Heart left ventricle (tissue), 16 donors: Measurements from ENCODE around the gene FTO. TPM values are rescaled to one million over a fixed set of nuclear protein-coding genes. Genes with fewer than 3 reads are reported as not detected.

Experiments used
- ATAC-seq, 4 donors: fragments of 200-7000 bp; cut with Tn5 transposase; one replicate each; pipeline ENCODE4 v1.9.1; 2020 to 2022; ENCODE audit warnings: moderate library complexity in 4 of 4, mild to moderate bottlenecking in 3 of 4, moderate number of reproducible peaks in 1 of 4
- DNase-seq, 5 donors: peaks; one replicate each; pipeline ENCODE4 v3.0.0-alpha.2; 2020
- H3K27ac ChIP-seq, 12 donors: fragments of 200-600 bp; sonication (generic) in 4 of 12; one replicate each; pipeline versions ENCODE4 v1.5.0 to v1.8.0; 2016 to 2022; ENCODE audit warnings: mild to moderate bottlenecking in 2 of 12
- H3K27me3 ChIP-seq, 9 donors: fragments of 200-600 bp; sonication (generic) in 2 of 9; one replicate each; pipeline versions ENCODE4 v1.5.1 to v1.8.0; 2016 to 2022; ENCODE audit warnings: mild to moderate bottlenecking in 3 of 9
- H3K36me3 ChIP-seq, 9 donors: fragments of 200-600 bp; sonication (generic) in 2 of 9; one replicate each; pipeline versions ENCODE4 v1.5.0 to v1.8.0; 2018 to 2022; ENCODE audit warnings: mild to moderate bottlenecking in 2 of 9
- H3K4me1 ChIP-seq, 12 donors: fragments of 200-600 bp; sonication (generic) in 4 of 12; one replicate each; pipeline versions ENCODE4 v1.5.0 to v1.8.0; 2016 to 2022; ENCODE audit warnings: mild to moderate bottlenecking in 3 of 12
- H3K4me3 ChIP-seq, 12 donors: fragments of 200-600 bp; sonication (generic) in 4 of 12; one replicate each; pipeline versions ENCODE4 v1.5.0 to v1.8.0; 2017 to 2022; ENCODE audit warnings: mild to moderate bottlenecking in 9 of 12, moderate library complexity in 4 of 12
- H3K9me3 ChIP-seq, 12 donors: fragments of 200-600 bp; sonication (generic) in 4 of 12; one replicate each; pipeline versions ENCODE4 v1.5.0 to v1.8.0; 2016 to 2022; ENCODE audit warnings: mild to moderate bottlenecking in 1 of 12
- CTCF ChIP-seq, 12 donors: fragments of 200-600 bp; sonication (generic) in 4 of 12; IDR thresholded peaks; one replicate each; pipeline versions ENCODE4 v1.5.0 to v1.8.0; 2018 to 2022; ENCODE audit warnings: antibody characterized with exemption in 12 of 12, mild to moderate bottlenecking in 5 of 12
- POLR2A ChIP-seq, 2 donors: fragments of 450-650 bp; IDR thresholded peaks; one replicate each; pipeline ENCODE4 v1.6.1; 2017; ENCODE audit warnings: antibody characterized with exemption in 2 of 2, mild to moderate bottlenecking in 2 of 2, moderate library complexity in 2 of 2
- WGBS, 4 donors: extraction: QIAGEN DNeasy Blood & Tissue Kit in 2 of 4; methylation state at CpG; one replicate each; pipeline versions ENCODE4 v1.1.5 to v1.1.7; 2013 to 2018; 5-methylcytosine and 5-hydroxymethylcytosine counted together
- intact Hi-C, 10 donors: fragments of 100-400 bp; cut with DNase I; formaldehyde crosslinking; loops; one replicate each; pipeline versions ENCODE4 v1.11.1 to v1.14.2; 2022
- polyA plus RNA-seq, 2 donors: library from polyadenylated mRNA; stranded (reverse); fragments of 200-250 nt; gene quantifications; one replicate each; pipeline ENCODE4 v1.2.3, GENCODE V29; 2013
- total RNA-seq, 9 donors: library from RNA; depleted of rRNA in 2 of 9; stranded (reverse); fragments of >200 nt in 2 of 9; fragmentation: NEBNext Ultra II Directional in 3 of 9; extraction: Animal tissue kit (Norgen Biotek cat#: 25700) in 3 of 9; gene quantifications; one replicate each; pipeline versions ENCODE4 v1.1.0 to v1.2.4, GENCODE V29; 2016 to 2023
- donor health status: ischemic (EF 13 %, LVEDD 7.1; RV severe dilation, severe dysfunction).
- donor health status: healthy with polysubstance abuse.
- donor health status: DM: no; HTN: yes; CAD: no.
- donor health status: DM: no; HTN: no; CAD: no.
- donor health status: ischemic (EF 25% LVEDD 6.9; RV normal size, moderate dysfunction).
- donor health status: ischemic (EF 25% LVEDD 5.7; RV mildly dilated, moderate dysfunction).
- donor health status: healthy.
- donor health status: DM: yes; HTN: yes; CAD: no.
- donor health status: ischemic (EF 35%, LVEDD 5.7; RV mildly dilated, moderate dysfunction).
- donor health status: nonischemic (EF 11% LVEDD 7.7; RV severe dilation, severe dysfunction).
- donor health status: DM: yes; HTN: yes; CAD: no.
- donor health status: PGD.
- donor health status: ischemic (EF 29% LVEDD 5.4; RV normal size, mild dysfunction).
- donor health status: nonischemic (EF 23%, LVEDD 6.1; RV moderate dilation, normal function).

FTO gene
- total and polyA plus RNA-seq, 11 donors, result 11.8 to 105 (median 86.8) TPM

- no peaks in the 10 kb centered on the region for H3K27me3 ChIP-seq
- H3K4me3 ChIP-seq, result no peak overlapping the region
Measured at GRCh38 chr16:54009464-54010176, 305.7 kb downstream of the FTO start.

GRCh38 chr16:54015147-54015546 lies 311.2 kb downstream of the FTO start:
- 71 to 98% (median 98%) methylated on average over 2 of the region's 2 CpGs for WGBS, 4 donors
- Histone ChIP-seq H3K36me3 (no peaks in the 10 kb centered on the region), H3K27ac (no peak overlapping the region), H3K27me3 (no peaks in the 10 kb centered on the region), H3K4me3 (no peak overlapping the region), H3K9me3 (peaks cover 0 to 19% (median 7%) of the 10 kb centered on the region in 12 donors), H3K4me1 (no peaks in the 10 kb centered on the region)
- TF ChIP-seq POLR2A (IDR thresholded peaks at IDR 0.05) (no peak), CTCF (IDR thresholded peaks at IDR 0.05) (no peak)
- intact Hi-C loops, result no loop called here
- DNase-seq, result no peak
- ATAC-seq, result no peak

More at GRCh38 chr16:54009464-54010176, 305.7 kb downstream of the FTO start:
- peaks cover 0 to 9% (median 0%) of the 10 kb centered on the region in 12 donors for H3K4me1 ChIP-seq
- TF ChIP-seq POLR2A (IDR thresholded peaks at IDR 0.05) (no peak), CTCF (IDR thresholded peaks at IDR 0.05) (no peak)
- intact Hi-C loops, result no loop called here
- no peak overlapping the region for H3K27ac ChIP-seq
- ATAC-seq, result no peak
- 94 to 96% (median 95%) methylated on average over 9 of the region's 9 CpGs for WGBS, 4 donors
- H3K9me3 ChIP-seq, result peaks cover 0 to 19% (median 7%) of the 10 kb centered on the region in 12 donors
- no peak for DNase-seq
- H3K36me3 ChIP-seq, result no peaks in the 10 kb centered on the region

- ATAC-seq, result no peak
- Histone ChIP-seq H3K4me3 (no peak overlapping the region), H3K9me3 (no peaks in the 10 kb centered on the region), H3K4me1 (peaks cover 0 to 3% (median 0%) of the 10 kb centered on the region in 12 donors), H3K27ac (no peak overlapping the region), H3K36me3 (no peaks in the 10 kb centered on the region), H3K27me3 (no peaks in the 10 kb centered on the region)
- no peak for DNase-seq
- intact Hi-C loops, result no loop called here
- TF ChIP-seq POLR2A (IDR thresholded peaks at IDR 0.05) (no peak), CTCF (IDR thresholded peaks at IDR 0.05) (no peak)
- 96 to 100% (median 98%) methylated on average over 1 of the region's 1 CpG for WGBS, 4 donors
Measured at GRCh38 chr16:54022362-54022761, 318.4 kb downstream of the FTO start.

- no peak overlapping the region for H3K4me3 ChIP-seq
- intact Hi-C loops, result no loop called here
- H3K36me3 ChIP-seq, result no peaks in the 10 kb centered on the region
- H3K4me1 ChIP-seq, result peaks cover 0 to 6% (median 0%) of the 10 kb centered on the region in 12 donors
- TF ChIP-seq CTCF (IDR thresholded peaks at IDR 0.05) (no peak), POLR2A (IDR thresholded peaks at IDR 0.05) (no peak)
- no peaks in the 10 kb centered on the region for H3K27me3 ChIP-seq
- peak in 1 of 4 donors; percentile 49 for ATAC-seq
- WGBS, 4 donors, result 24 to 38% (median 31%) methylated on average over 1 of the region's 1 CpG
- no peak for DNase-seq
- H3K9me3 ChIP-seq, result peaks cover 0 to 16% (median 4%) of the 10 kb centered on the region in 12 donors
- H3K27ac ChIP-seq, result no peak overlapping the region
Measured at GRCh38 chr16:54026456-54026855, 322.5 kb downstream of the FTO start.
